NCI-H2196 treated with DMSO at 0.1 percent for 48 hours (cell line): ENCODE results near the gene WNK1.
"Not testable (repeated sequence)": the region's sequence is repeated elsewhere in the genome, so short reads cannot be mapped to it uniquely, and the experiment has no call there.

Source experiments
- DNase-seq: peaks from one replicate; lab custom pipeline; 2025; ENCODE audit not compliant: unreplicated experiment; lab: John Stamatoyannopoulos, UW

Gene WNK1

GRCh38 chr12:906062-906585 lies 153.7 kb downstream of the WNK1 start:
- DNase-seq, result no peak

DNA sequence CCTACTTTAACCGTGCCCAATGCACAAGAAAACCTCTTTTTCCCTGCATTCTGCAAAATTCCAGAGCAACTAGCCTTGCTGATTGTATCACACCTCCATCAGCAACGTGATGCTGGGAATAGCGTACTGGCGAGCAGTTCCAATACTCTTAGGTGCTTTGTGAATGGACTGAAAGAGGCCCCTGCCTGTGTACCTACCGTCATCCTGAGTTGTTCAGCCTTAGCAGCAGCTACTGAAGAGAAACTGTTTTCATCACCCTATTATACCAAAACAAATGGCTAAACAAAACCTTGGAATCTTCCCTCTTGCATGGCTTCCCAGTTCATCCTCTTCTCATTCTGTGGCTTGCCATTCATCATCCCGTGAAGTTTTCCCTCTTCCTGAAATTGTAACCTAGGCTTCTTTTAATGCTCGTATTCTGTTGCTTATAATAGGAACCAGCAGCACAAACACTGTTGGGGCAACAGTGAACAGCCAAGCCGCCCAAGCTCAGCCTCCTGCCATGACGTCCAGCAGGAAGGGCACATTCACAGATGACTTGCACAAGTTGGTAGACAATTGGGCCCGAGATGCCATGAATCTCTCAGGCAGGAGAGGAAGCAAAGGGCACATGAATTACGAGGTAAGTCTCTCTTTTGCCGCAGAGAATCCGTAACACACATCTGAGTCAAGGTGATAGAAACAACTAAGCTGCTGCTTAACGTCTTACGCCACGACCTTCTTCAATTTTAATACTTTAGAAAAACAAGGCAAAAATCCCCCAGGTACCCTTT lies 155.2 kb downstream of the WNK1 start:
- no peak for DNase-seq

GRCh38 chr12:909861-910260 lies 157.5 kb downstream of the WNK1 start:
- no peak for DNase-seq

GRCh38 chr12:910416-910815 lies 158.0 kb downstream of the WNK1 start:
- DNase-seq, result no peak

GRCh38 chr12:911191-911826 lies 158.9 kb downstream of the WNK1 start:
- no peak for DNase-seq

DNA sequence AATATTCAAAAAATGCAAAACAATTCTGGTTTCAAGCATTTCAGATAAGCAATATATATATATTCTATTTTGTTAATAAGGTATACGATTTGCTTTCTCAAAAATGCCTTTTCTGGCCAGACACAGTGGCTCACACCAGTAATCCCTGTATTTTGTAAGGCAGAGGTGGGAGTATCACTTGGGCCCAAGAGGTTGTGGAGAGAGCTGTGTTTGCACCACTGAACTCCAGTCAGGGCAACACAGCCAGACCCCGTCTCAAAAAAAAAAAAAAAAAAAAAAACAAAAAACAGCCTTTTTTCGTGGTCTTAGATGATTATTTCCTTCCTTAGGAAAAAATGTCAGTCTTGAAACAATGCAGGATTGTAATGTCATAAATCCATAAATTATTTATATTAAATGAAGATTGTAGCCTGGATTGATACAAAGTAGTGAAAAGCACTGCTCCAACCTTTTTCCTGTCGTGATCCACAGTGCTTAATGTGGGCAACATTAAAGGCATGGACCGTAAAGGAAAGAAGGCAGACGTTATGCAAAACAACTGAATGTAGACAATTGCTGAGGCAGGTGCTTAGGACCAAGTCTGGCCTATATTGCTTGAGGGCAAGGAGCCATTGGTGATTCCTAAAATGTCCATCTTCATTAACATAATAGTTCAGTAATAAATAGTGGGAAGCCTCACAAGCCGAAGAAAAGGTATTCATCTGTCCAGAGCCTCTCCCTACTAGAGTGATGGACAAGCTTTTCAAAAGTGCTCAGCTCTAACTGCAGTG lies 160.3 kb downstream of the WNK1 start:
- no peak for DNase-seq

- DNase-seq, result no peak
Observed at GRCh38 chr12:913919-914698, 161.7 kb downstream of the WNK1 start.

GRCh38 chr12:915090-915489 lies 162.7 kb downstream of the WNK1 start:
- no peak for DNase-seq

GRCh38 chr12:916240-916639 lies 163.9 kb downstream of the WNK1 start:
- no peak for DNase-seq

DNA sequence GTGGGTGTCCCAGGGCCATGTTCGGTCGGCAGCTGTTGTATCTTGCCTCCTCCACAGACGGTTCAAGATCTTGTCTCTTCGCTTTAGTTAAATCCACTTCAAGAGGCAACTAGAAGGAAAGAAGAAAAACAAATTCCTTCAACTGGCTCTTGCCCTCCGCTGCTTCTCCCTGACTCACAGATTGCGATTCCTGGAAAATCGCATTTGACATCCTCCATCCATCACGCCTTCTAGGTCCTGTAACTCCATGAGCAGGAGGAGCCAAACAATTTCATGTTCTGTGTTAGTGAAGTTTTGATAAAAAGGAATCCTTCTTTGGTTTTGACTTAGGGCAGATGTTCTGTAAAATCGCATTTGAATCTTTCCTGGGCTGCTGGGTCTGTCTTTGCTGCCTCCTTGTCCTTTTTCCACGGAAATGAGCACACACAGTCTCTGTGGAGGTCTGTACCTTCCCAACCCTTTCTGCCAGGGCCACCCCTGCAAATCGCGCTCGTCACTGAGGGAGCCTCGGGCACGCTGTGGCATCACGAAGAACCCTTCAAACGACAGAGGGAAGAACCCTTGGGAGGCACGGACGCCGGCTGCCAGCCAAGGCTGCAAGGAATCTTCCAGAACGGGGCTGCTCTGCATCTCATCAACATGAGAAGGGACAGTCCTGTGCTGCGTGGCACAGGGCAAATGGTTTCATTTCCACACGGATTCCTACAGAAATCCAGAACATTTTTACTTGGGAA lies 164.5 kb downstream of the WNK1 start:
- no peak for DNase-seq

DNA sequence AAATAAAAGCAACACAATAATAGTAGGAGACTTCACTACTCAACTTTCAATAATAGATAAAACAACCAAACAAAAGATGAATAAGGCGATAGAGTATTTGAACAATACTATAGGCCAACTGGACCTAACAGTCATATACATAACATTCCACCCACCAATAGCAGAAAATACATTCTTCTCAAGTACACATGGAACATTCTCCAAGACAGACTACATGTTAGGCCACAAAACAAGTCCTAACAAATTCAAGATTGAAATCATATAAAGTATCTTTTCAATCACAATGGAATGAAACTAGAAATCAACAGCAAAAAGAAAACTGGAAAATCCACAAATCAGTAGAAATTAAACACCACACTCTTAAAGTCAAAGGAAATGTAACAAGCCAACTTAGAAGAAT lies 168.3 kb downstream of the WNK1 start:
- DNase-seq, result no peak

DNA sequence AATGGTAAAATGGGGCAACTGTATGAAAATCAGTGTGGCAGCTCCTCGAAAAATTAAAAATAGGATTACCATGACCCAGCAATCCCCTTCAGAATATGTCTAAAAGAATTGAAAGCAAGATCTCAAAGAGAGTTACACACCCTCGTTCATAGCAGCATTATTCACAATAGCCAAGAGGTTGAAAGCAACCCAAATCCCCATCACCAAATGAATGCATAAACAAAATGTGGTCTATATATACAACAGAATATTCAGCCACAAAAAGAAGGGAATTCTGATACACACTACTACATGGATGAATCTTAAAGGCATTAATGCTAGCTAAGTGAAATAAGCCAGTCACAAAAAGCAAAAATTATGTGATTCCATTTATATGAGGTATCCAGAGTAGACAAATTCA lies 169.9 kb downstream of the WNK1 start:
- no peak for DNase-seq

DNA sequence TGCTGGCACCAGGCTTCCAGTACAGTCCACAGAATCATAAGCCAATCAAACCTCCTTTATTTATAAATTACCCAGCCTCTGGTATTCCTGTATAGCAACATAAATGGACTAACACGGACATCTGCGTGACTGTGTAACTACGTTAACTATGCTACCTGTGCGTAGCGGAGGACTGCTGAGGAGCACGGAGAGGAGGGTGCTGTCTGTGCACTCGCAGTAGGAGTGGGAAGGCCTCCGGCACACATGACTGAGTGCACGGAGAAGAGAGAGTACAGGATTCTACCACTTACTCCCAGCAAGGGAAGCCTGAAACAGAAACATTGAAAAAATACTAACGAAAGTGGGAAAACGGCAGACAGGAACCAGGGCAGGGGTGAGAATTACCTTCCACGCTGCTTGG lies 174.3 kb downstream of the WNK1 start:
- DNase-seq, result no peak

- no peak for DNase-seq
Observed at GRCh38 chr12:931060-931459, 178.7 kb downstream of the WNK1 start.

DNA sequence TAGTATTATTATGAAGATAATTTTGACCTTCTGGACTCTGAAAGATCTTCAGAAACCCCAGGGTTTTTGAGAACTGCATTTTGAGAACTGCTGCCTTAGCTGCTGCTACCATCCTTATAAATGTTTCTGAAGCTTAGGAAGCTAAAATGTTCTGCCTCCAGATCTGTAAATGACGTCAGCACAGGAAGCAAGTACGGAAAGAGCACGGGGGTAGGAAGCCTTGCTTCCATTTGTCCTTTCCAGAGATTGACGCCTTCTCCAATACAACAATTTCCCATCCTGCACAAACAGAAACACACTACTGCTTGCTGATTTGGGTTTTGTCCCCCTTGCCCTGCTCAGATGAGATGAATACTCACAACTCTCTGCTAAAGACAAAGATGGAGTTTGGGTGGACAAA lies 179.2 kb downstream of the WNK1 start:
- no peak for DNase-seq

DNA sequence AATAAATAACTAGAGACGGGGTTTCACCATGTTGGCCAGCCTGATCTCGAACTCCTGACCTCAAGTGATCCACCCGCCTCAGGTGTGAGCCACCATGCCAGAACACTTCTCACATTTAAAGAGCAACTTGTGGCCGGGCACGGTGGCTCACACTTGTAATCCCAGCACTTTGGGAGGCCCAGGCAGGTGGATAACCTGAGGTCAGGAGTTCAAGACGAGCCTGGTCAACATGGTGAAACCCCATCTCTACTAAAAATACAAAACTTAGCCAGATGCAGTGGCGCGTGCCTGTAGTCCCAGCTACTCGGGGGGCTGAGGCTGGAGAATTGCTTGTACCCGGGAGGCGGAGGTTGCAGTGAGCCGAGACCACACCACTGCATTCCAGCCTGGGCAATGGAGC lies 183.5 kb downstream of the WNK1 start:
- DNase-seq, result not testable (repeated sequence)

DNA sequence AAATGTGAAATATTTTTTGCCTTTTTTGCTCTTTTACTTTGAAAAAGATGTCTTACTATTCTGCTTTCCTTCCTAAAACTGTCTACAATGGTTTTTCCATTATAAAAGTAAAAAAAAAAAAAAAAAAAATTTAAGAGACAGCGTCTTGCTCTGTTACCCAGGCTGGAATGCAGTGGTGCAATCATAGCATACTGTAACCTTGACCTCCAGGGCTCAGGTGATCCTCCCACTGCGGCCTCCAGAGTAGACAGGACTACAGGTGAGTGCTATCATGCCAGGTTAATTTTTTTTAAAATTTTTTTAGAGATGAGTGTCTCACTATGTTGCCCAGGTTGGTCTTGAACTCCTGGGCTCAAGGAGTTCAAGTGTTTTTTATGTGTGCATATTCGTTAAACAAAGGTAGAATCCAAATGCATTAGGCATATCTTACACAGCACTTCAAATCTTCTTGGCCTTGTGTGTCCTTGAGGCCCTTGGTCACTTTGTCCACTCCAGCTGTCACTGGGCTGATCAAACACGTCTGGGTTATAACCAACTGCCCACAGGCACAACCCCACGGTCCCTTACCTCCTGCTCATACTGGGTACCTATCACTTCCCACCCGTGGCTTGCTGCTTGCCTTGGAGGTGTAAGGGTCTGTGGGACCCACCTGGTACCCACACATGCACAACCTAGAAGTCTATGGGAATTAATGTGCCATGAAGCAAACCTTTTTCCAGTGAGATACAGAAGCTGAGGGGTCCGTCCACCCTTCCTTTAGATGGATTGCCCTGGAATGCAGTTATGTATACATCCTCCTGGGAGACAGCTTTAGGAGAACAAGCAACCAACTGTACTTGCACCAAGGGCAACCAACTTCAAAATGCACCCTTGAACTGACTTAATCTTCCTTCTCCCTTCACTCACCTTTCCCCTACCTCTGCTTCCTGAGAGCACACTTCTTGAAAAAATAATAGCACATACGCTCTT lies 184.3 kb downstream of the WNK1 start:
- no peak for DNase-seq

GRCh38 chr12:938810-939209 lies 186.4 kb downstream of the WNK1 start:
- no peak for DNase-seq

- DNase-seq, result no peak
Observed at GRCh38 chr12:943051-943450, 190.7 kb downstream of the WNK1 start.
